OCI-LY3 (cell line): ENCODE measurements around the gene NUDT12.

Source experiments
- CTCF ChIP-seq: fragments of 200-600, 300-600 bp; sonication (generic); IDR thresholded peaks from 2 replicates; pipeline ENCODE4 v1.5.1; 2014; ENCODE audit warnings: antibody characterized with exemption, low read length, low read depth
- EZH2phosphoT487 ChIP-seq: fragments of 200-600 bp; shearing (Covaris generic); IDR thresholded peaks from 2 replicates; pipeline ENCODE4 v1.6.1; 2018; ENCODE audit warnings: antibody characterized with exemption, mixed run types, low read depth

GRCh38 chr5:103607346-103607745 lies 44.8 kb upstream of the NUDT12 start:
- TF ChIP-seq CTCF: no peak
- no peak for TF ChIP-seq EZH2phosphoT487
